ENCODE data around the gene SLC30A9.

Gene SLC30A9

GRCh38 chr4:41990365-41991111, at the start of gene SLC30A9:
SLC30A9 (plus strand) TSS chr4:41990530; CDS start chr4:41990652, 122 bp downstream.
- peak within 1 kb of the TSS; percentile 66 to 100 (median 82) for H3K4me3 ChIP-seq

GRCh38 chr4:41940834-41941233, 49.5 kb upstream of the SLC30A9 start:
- H3K4me3 ChIP-seq, result no peak overlapping the region

More at GRCh38 chr4:41990365-41991111, at the start of gene SLC30A9:
- H3K27ac ChIP-seq, result peak within 1 kb of the TSS; percentile 43 to 92 (median 83)

GRCh38 chr4:41943506-41943905, 46.8 kb upstream of the SLC30A9 start:
- H3K27ac ChIP-seq, result no peak overlapping the region
- H3K4me3 ChIP-seq, result no peak overlapping the region

More at GRCh38 chr4:41940834-41941233, 49.5 kb upstream of the SLC30A9 start:
- H3K27ac ChIP-seq, result no peak overlapping the region

- Histone ChIP-seq H3K4me3 (no peak overlapping the region), H3K27ac (no peak overlapping the region)
Observed at GRCh38 chr4:41944089-41944488, 46.2 kb upstream of the SLC30A9 start.

GRCh38 chr4:41949531-41949930, 40.8 kb upstream of the SLC30A9 start:
- H3K4me3 ChIP-seq, result no peak overlapping the region
- H3K27ac ChIP-seq, result no peak overlapping the region

GRCh38 chr4:41957634-41958033, 32.7 kb upstream of the SLC30A9 start:
- no peak overlapping the region for H3K27ac ChIP-seq
- no peak overlapping the region for H3K4me3 ChIP-seq

GRCh38 chr4:41963105-41963504, 27.2 kb upstream of the SLC30A9 start:
- Histone ChIP-seq H3K27ac (no peak overlapping the region), H3K4me3 (no peak overlapping the region)

- Histone ChIP-seq H3K27ac (no peak overlapping the region), H3K4me3 (no peak overlapping the region)
Observed at GRCh38 chr4:41964401-41964800, 25.9 kb upstream of the SLC30A9 start.

GRCh38 chr4:41967392-41967791, 22.9 kb upstream of the SLC30A9 start:
- Histone ChIP-seq H3K27ac (no peak overlapping the region), H3K4me3 (no peak overlapping the region)

- no peak overlapping the region for H3K4me3 ChIP-seq
- H3K27ac ChIP-seq, result no peak overlapping the region
Observed at GRCh38 chr4:41969671-41970070, 20.7 kb upstream of the SLC30A9 start.

GRCh38 chr4:41975341-41975740, 15.0 kb upstream of the SLC30A9 start:
- H3K27ac ChIP-seq, result no peak overlapping the region
- H3K4me3 ChIP-seq, result no peak overlapping the region

GRCh38 chr4:41976775-41977516, 13.4 kb upstream of the SLC30A9 start:
- no peak overlapping the region for H3K27ac ChIP-seq

GRCh38 chr4:41977709-41978108, 12.6 kb upstream of the SLC30A9 start:
- Histone ChIP-seq H3K27ac (no peak overlapping the region), H3K4me3 (no peak overlapping the region)

More at GRCh38 chr4:41976775-41977516, 13.4 kb upstream of the SLC30A9 start:
- no peak overlapping the region for H3K4me3 ChIP-seq

GRCh38 chr4:41981456-41981855, 8.9 kb upstream of the SLC30A9 start, which contains the start of gene DCAF4L1:
DCAF4L1 (plus strand) TSS chr4:41981756; CDS start chr4:41981793, 37 bp downstream.
- no peak within 1 kb of the TSS for H3K4me3 ChIP-seq

GRCh38 chr4:41982716-41983115, 7.6 kb upstream of the SLC30A9 start:
- H3K27ac ChIP-seq, result no peak overlapping the region
- H3K4me3 ChIP-seq, result no peak overlapping the region

More at GRCh38 chr4:41981456-41981855, 8.9 kb upstream of the SLC30A9 start, which contains the start of gene DCAF4L1:
- H3K27ac ChIP-seq, result no peak within 1 kb of the TSS

GRCh38 chr4:41985151-41985550, 5.2 kb upstream of the SLC30A9 start:
- H3K27ac ChIP-seq, result no peak overlapping the region
- no peak overlapping the region for H3K4me3 ChIP-seq

GRCh38 chr4:41989994-41990364, 351 bp upstream of the SLC30A9 start:
- peak overlapping the region in 18 of 21 experiments; percentile 38 to 92 (median 76) for H3K27ac ChIP-seq
- peak overlapping the region; percentile 66 to 100 (median 82) for H3K4me3 ChIP-seq

GRCh38 chr4:41991916-41992767, 1.8 kb downstream of the SLC30A9 start:
- no peak overlapping the region for H3K27ac ChIP-seq

GRCh38 chr4:41992967-41993857, 2.9 kb downstream of the SLC30A9 start:
- Histone ChIP-seq H3K27ac (no peak overlapping the region), H3K4me3 (no peak overlapping the region)

More at GRCh38 chr4:41991916-41992767, 1.8 kb downstream of the SLC30A9 start:
- no peak overlapping the region for H3K4me3 ChIP-seq
